Activated T-helper 9 cell treated with anti-CD3 and anti-CD28 coated beads, Interleukin-2, amount 50 U/mL, for 16 hours (primary cell): ENCODE measurements around the gene SOAT1.

ENCODE experiments used
- DNase-seq: peaks from one replicate; pipeline ENCODE4 v3.0.0-alpha.2; 2020; ENCODE audit warnings: low read depth

SOAT1 gene

DNA sequence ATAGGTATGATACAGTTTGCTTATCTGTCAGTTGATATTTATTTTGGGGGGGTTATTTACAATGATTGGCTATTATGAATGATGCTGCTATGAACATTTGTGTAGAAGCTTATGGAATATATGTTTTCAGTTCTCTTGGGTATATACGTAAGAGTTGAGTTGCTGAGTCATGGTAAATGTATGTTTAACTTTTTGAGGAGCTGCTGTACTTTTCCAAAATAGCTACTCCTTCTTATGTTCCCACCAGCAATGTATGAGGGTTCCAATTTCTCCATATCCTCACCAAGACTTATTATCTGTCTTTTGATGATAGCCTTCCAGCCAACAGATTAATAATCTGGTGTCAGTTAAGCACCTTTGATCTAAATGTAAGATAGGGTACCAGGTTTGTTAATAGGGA lies 11.9 kb downstream of the SOAT1 start:
- no peak for DNase-seq

DNA sequence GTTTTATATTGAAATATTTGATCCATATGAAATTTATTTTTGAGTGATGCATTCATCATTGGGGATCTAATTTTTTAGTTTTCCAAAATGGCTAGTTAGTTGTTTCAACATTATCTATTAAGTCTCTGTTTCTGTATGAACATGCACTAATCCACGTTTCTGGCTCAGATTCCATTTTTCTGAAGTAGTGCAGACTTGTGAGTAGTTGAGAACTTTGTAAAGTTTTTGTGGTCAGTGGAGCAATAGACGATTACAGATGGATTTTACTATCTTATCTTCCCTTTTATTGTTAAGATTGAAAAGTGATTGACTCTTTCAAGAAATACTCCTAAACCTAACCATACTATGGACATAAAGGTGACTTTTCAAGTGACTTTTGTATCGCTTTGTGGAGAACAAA lies 16.7 kb downstream of the SOAT1 start:
- DNase-seq: no peak

- DNase-seq: no peak
Observed at GRCh38 chr1:179310721-179311120, 17.1 kb downstream of the SOAT1 start.

- DNase-seq: no peak
Observed at GRCh38 chr1:179311149-179311700, 17.6 kb downstream of the SOAT1 start.

DNA sequence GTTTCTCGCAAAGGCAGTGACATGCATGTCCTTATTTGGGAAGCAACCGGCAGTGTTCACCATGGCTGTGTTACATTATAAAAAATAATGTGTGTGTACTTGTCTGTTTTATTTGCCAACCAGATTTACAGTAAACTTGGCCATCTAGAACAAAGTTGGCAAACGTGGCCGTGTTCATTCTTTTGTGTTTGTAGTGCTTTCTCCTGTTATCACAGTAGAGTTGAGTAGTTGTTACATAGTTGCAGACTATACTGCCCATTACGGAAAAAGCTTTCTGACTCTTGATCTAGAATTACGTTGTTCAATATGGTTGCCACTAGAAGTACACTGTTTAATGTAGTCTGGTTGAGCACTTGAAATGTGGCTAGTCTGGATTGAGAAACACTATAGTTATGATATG lies 19.4 kb downstream of the SOAT1 start:
- DNase-seq: no peak

GRCh38 chr1:179314928-179315327 lies 21.3 kb downstream of the SOAT1 start:
- DNase-seq: no peak

DNA sequence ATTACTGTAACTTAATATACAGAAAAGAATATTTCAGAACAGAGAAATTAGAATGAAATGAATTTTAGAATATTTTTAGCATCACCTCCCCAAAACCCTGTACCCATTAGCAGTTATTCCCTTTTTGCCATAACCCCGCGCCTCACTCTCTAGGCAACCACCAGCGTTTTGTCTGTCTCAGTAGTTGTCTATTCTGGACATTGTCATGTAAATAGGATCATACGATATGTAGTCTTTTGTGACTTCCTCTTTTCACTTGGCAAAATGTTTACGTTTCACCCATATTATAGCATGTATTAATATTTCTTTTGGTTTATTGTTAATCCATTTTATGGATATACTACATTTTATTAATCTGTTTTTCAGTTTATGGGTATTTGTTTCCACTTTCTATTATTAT lies 24.9 kb downstream of the SOAT1 start:
- DNase-seq: no peak

DNA sequence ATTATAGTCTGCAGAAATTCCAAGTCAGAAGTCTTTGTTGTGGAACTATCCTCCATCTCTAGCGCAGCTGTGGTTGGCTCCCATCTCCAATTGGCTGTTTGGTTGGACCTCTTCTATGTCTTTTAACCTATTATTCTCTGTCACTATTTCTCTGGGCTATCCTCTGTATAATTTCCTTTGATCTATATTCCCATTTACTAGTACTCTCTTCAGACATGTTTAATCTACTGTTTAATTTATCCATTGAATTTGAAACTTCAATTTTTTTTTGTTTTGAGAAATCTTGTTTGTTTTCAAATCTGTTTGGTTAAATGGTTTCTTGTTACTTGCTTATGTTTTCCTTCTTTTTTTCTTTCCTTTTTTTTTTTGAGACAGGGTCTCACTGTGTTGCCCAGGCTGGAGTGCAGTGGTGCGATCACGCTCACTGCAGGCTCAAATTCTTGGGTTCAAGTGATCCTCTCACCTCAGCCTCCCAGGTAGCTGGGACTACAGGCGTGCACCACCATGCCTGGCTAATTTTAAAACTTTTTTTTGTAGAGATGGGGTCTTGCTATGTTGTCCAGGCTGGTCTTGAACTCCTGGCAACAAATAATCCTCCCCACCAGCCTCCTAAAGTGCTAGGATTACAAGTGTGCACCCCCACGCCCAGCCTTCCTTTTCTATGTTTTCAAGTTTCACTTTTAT lies 28.1 kb downstream of the SOAT1 start:
- DNase-seq: no peak

DNA sequence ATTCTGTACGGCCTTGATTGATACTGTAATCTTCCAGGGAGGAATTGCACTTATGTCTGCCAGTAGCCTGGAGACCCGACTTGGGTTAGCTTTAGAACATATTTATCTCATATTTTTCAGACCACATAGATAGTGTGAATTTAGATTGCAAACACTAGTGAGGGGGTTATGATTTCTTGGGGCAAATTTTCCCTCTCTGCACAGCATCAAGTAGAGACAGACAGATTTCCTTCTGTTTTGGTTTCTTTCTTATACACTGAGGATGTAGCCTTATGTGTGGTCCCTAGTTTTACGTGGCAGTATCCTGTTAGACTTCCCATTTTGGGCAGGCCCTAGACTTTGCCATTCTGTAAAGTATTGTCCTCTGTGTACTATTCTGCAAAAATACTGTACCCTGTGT lies 29.0 kb downstream of the SOAT1 start:
- DNase-seq: no peak

GRCh38 chr1:179323436-179323835 lies 29.8 kb downstream of the SOAT1 start:
- no peak for DNase-seq

- DNase-seq: no peak
Observed at GRCh38 chr1:179325836-179326235, 32.2 kb downstream of the SOAT1 start.

- DNase-seq: no peak
Observed at GRCh38 chr1:179326746-179327145, 33.1 kb downstream of the SOAT1 start.

DNA sequence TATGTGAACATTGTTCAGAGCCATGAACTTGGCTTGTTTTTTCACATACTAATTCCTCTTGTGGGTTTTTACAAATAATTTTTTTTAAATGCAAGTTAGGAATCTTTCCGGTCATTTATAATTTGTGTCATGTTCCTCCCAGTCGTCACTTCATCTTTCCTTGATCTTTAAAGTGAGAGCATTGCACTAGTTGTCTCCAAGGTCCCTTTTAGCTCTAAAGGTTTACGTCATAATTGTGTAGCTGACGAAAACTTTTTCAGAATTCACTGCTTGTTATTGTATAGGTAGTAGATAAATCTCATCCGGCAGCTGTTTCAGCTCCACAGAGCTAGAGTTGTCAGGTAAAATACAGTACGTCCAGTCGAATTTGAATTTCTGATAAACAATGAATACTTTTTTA lies 33.6 kb downstream of the SOAT1 start:
- DNase-seq: no peak

GRCh38 chr1:179327679-179328078 lies 34.1 kb downstream of the SOAT1 start:
- DNase-seq: no peak

- no peak for DNase-seq
Observed at GRCh38 chr1:179329862-179330261, 36.3 kb downstream of the SOAT1 start.

- no peak for DNase-seq
Observed at GRCh38 chr1:179334440-179334839, 40.8 kb downstream of the SOAT1 start.

DNA sequence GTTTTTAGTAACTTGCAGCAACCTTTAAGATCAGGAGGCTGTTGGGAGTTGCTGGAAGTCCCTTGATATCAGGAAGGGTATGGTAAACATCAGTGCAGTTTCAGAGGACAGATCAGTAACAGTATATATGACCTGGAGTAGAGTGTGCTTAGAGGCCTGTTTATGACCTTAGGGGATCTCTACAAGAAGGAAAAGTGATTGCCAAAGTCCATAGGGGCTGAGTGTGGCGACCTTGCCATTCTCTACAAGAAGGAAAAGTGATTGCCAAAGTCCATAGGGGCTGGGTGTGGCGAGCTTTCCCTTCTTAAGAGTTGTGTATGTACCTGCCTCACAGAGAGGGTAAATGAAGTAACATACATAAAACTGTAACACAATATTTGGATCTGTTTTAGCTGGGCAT lies 43.7 kb downstream of the SOAT1 start:
- no peak for DNase-seq

- no peak for DNase-seq
Observed at GRCh38 chr1:179337942-179338560, 44.5 kb downstream of the SOAT1 start.

GRCh38 chr1:179340918-179341317 lies 47.3 kb downstream of the SOAT1 start:
- DNase-seq: no peak

DNA sequence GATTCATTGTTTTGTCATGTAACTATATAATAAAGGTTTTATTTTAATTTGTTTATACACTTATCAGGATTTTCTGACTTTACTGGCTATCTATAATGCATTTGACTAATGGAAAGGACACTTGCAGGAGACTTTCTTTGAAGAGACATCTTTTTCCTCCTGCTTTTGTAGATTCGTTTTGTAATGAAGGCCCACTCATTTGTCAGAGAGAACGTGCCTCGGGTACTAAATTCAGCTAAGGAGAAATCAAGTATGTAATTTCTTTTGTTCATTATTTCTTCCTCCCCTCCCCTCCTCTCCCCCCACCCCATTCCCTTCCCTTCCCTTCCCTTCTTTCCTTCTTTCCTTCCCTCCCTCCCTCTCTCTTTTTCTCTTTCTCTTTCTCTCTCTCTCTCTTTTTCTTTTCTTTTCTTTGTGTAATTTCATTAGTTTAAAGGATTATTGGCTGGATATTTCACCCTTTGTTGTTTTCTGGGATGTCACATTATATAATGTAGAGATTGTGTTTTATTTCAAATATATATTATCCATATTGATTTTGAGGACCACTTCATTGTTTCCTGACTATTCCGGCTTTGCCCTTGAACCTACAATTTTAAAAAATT lies 48.4 kb downstream of the SOAT1 start:
- no peak for DNase-seq

DNA sequence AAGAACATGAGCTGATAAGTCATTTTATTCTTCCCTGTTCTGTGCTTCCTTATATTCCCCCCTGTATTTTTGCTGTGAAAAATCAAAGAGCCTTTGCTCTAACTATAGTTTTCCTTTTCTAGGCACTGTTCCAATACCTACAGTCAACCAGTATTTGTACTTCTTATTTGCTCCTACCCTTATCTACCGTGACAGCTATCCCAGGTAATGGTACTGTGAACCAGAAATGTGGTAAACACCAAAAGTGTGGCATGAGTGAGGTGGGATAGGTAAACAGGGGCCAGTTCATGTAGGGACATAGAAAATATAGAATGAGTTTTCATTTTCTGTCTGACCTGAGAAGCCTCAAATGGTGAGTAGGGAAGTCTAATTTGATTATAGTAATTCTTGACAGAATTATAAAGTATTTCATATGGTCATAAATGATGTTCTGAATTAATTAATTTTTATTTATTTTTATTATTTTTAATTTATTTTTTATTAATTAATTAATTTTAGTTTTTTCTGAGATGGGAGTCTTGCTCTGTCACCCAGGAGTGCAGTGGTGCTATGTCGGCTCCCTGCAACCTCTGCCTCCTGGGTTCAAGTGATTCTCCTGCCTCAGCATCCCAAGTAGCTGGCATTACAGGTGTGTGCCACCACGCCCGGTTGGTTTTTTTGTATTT lies 49.3 kb downstream of the SOAT1 start:
- no peak for DNase-seq

DNA sequence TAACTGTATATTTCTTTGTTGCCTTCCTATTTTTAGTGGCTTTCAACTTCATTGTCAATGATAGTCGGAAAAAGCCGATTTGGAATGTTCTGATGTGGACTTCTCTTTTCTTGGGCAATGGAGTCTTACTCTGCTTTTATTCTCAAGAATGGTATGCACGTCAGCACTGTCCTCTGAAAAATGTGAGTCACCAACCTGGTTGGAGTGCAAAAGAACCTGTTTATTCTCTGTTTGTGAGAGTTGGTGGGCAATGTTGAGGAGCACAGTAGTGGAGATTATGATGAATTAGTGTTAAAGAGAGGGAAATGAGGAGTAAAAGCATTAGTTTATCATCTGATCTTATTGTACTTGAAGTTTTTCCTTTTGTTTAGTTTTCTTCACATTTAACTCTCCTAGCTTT lies 57.7 kb downstream of the SOAT1 start:
- DNase-seq: no peak

GRCh38 chr1:179352236-179352635 lies 58.6 kb downstream of the SOAT1 start:
- no peak for DNase-seq
